ENCODE measurements around the gene CDCA7L. TPM values are rescaled to one million over a fixed set of nuclear protein-coding genes. Genes with fewer than 3 reads are reported as not detected.

Gene CDCA7L
- total RNA-seq, 4 donors from 2014 or later = 0.88 to 6.7 (median 1.8) TPM

DNA sequence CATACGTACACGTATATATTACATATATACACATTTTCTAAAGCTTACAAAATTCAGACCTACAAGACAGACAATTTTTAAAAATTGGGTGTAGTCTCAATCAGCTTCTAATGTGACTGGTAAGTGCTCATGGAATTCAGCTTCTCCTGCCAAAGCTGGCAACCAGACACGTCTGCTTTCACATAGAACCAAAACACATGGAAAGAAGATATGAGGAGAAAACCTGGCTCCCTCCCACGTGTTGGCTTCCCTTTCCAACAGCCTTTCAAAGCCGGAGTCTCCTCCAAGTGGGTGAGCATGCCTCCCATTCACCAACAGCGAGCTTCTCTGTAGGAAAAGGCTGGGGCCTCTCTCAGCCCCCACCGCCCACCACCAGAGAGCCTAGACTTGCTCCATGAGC is 33.4 kb downstream of the CDCA7L start:
- H3K27ac ChIP-seq = no peak overlapping the region
- peak; percentile 33 to 34 for DNase-seq

GRCh38 chr7:21911341-21911875 is 34.3 kb downstream of the CDCA7L start:
- in situ Hi-C loops (cut with MboI; ENCODE audit: low sequenced_read_pairs in 4 of 4) (no loop called here), intact Hi-C loops (cut with DNase I; ENCODE audit: low total_unique reads) (no loop called here)
- TF ChIP-seq, protein P1, sequence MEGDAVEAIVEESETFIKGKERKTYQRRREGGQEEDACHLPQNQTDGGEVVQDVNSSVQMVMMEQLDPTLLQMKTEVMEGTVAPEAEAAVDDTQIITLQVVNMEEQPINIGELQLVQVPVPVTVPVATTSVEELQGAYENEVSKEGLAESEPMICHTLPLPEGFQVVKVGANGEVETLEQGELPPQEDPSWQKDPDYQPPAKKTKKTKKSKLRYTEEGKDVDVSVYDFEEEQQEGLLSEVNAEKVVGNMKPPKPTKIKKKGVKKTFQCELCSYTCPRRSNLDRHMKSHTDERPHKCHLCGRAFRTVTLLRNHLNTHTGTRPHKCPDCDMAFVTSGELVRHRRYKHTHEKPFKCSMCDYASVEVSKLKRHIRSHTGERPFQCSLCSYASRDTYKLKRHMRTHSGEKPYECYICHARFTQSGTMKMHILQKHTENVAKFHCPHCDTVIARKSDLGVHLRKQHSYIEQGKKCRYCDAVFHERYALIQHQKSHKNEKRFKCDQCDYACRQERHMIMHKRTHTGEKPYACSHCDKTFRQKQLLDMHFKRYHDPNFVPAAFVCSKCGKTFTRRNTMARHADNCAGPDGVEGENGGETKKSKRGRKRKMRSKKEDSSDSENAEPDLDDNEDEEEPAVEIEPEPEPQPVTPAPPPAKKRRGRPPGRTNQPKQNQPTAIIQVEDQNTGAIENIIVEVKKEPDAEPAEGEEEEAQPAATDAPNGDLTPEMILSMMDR (IDR thresholded peaks at IDR 0.05 in 4 of 5, conservative IDR thresholded peaks at IDR 0.05 in 1 of 5) = no peak
- TF ChIP-seq POLR2A (IDR thresholded peaks at IDR 0.05) = no peak
- Histone ChIP-seq H3K4me1 (peaks cover 14 to 20% of the 10 kb centered on the region in 2 donors), H3K4me3 (no peak overlapping the region), H3K36me3 (no peaks in the 10 kb centered on the region), H3K27me3 (no peaks in the 10 kb centered on the region), H3K27ac (no peak overlapping the region), H3K9me3 (no peaks in the 10 kb centered on the region)
- DNase-seq = no peak
- ATAC-seq = no peak

More for the DNA sequence above, 33.4 kb downstream of the CDCA7L start:
- no peak overlapping the region for H3K4me3 ChIP-seq
- intact Hi-C loops (cut with DNase I; ENCODE audit: low total_unique reads) = no loop called here
- in situ Hi-C loops (cut with MboI; ENCODE audit: low sequenced_read_pairs in 4 of 4) = no loop called here
- no peaks in the 10 kb centered on the region for H3K36me3 ChIP-seq
- no peaks in the 10 kb centered on the region for H3K9me3 ChIP-seq
- H3K4me1 ChIP-seq = peaks cover 14 to 20% of the 10 kb centered on the region in 2 donors
- peak; percentile 60 to 76 for ATAC-seq
- TF ChIP-seq, protein P1 (IDR thresholded peaks at IDR 0.05 in 4 of 5, conservative IDR thresholded peaks at IDR 0.05 in 1 of 5) = no peak
- no peaks in the 10 kb centered on the region for H3K27me3 ChIP-seq

DNA sequence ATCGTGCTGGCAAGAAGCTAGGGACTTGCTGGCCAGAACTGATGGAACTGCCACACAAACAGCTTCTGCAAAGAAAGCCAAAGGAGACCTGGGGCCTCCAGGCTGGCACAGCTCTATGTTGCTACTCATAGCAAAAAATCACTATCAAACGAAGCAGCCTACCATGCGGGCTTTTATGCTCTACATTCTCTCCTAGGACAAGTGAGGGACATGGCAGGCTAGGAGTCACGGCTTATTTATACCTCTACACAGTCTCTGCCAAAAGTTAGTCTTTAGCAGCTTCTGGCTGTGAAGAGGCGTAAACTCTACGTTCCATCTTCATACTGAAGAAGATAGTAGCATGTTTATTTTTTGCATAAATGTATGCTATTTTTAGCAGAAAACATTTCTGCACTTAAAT is 35.4 kb downstream of the CDCA7L start:
- Histone ChIP-seq H3K4me1 (peaks cover 14 to 20% of the 10 kb centered on the region in 2 donors), H3K27me3 (no peaks in the 10 kb centered on the region), H3K4me3 (no peak overlapping the region), H3K36me3 (peaks cover 0 to 5% of the 10 kb centered on the region in 2 donors), H3K27ac (no peak overlapping the region), H3K9me3 (no peaks in the 10 kb centered on the region)
- intact Hi-C loops (cut with DNase I; ENCODE audit: low total_unique reads) = no loop called here
- ATAC-seq (peak; percentile 82 to 84), DNase-seq (no peak)
- in situ Hi-C loops (cut with MboI; ENCODE audit: low sequenced_read_pairs in 4 of 4) = no loop called here
- no peak for TF ChIP-seq POLR2A (IDR thresholded peaks at IDR 0.05)
- TF ChIP-seq, protein P1 (IDR thresholded peaks at IDR 0.05 in 4 of 5, conservative IDR thresholded peaks at IDR 0.05 in 1 of 5) = no peak

GRCh38 chr7:21908746-21909145 is 37.0 kb downstream of the CDCA7L start:
- H3K4me1 ChIP-seq = peaks cover 14 to 20% of the 10 kb centered on the region in 2 donors
- no peak for DNase-seq
- no peaks in the 10 kb centered on the region for H3K27me3 ChIP-seq
- no peak overlapping the region for H3K4me3 ChIP-seq
- H3K9me3 ChIP-seq = no peaks in the 10 kb centered on the region
- intact Hi-C loops (cut with DNase I; ENCODE audit: low total_unique reads) = no loop called here
- TF ChIP-seq, protein P1 (IDR thresholded peaks at IDR 0.05 in 4 of 5, conservative IDR thresholded peaks at IDR 0.05 in 1 of 5) = no peak
- TF ChIP-seq POLR2A (IDR thresholded peaks at IDR 0.05) = no peak
- no peak for ATAC-seq
- H3K36me3 ChIP-seq = peaks cover 0 to 18% of the 10 kb centered on the region in 2 donors
- no peak overlapping the region for H3K27ac ChIP-seq
- in situ Hi-C loops (cut with MboI; ENCODE audit: low sequenced_read_pairs in 4 of 4) = no loop called here

All from gastrocnemius medialis (tissue), 4 donors.